Measurements from ENCODE around the gene DIO2. TPM values are rescaled to one million over a fixed set of nuclear protein-coding genes. Genes with fewer than 3 reads are reported as not detected.

The DIO2 gene
- total RNA-seq = not detected in 2 replicates

GRCh38 chr14:80211153-80212022 lies at the start of gene DIO2:
Gene DIO2, minus strand, starts transcription at chr14:80211504. Its CDS starts 32 bp downstream, at chr14:80211472.
- no peaks in the 10 kb centered on the region for H3K9me3 Mint-ChIP-seq
- intact Hi-C loops (cut with micrococcal nuclease) = loop anchor here (5.0 kb wide), 1 partner anchor 641 kb away; no protein-coding TSS in a partner anchor
- no peaks in the 10 kb centered on the region for H3K4me1 Mint-ChIP-seq (ENCODE audit: low read depth)
- no peak within 1 kb of the TSS for H3K27ac Mint-ChIP-seq
- H3K36me3 Mint-ChIP-seq (ENCODE audit: low read depth) = no peaks in the 10 kb centered on the region
- no peaks in the 10 kb centered on the region for H3K27me3 Mint-ChIP-seq (ENCODE audit: low read depth)
- no peak for DNase-seq (ENCODE audit: low spot score)
- H3K4me3 Mint-ChIP-seq (ENCODE audit: low read depth) = no peak within 1 kb of the TSS

GRCh38 chr14:80260645-80261044 lies 49.3 kb upstream of the DIO2 start:
- Mint-ChIP-seq H3K27ac (no peak overlapping the region), H3K4me3 (ENCODE audit: low read depth) (no peak overlapping the region), H3K9me3 (peaks cover 10% of the 10 kb centered on the region), H3K4me1 (ENCODE audit: low read depth) (no peaks in the 10 kb centered on the region), H3K36me3 (ENCODE audit: low read depth) (no peaks in the 10 kb centered on the region), H3K27me3 (ENCODE audit: low read depth) (no peaks in the 10 kb centered on the region)
- intact Hi-C loops (cut with micrococcal nuclease) = no loop called here
- DNase-seq (ENCODE audit: low spot score) = no peak

- no peaks in the 10 kb centered on the region for H3K4me1 Mint-ChIP-seq (ENCODE audit: low read depth)
- H3K4me3 Mint-ChIP-seq (ENCODE audit: low read depth) = no peak overlapping the region
- peaks cover 48% of the 10 kb centered on the region for H3K9me3 Mint-ChIP-seq
- intact Hi-C loops (cut with micrococcal nuclease) = no loop called here
- no peak overlapping the region for H3K27ac Mint-ChIP-seq
- no peaks in the 10 kb centered on the region for H3K36me3 Mint-ChIP-seq (ENCODE audit: low read depth)
- no peaks in the 10 kb centered on the region for H3K27me3 Mint-ChIP-seq (ENCODE audit: low read depth)
- DNase-seq (ENCODE audit: low spot score) = no peak
These were observed 28.3 kb upstream of the DIO2 start for GRCh38 chr14:80239631-80240030.

GRCh38 chr14:80237143-80237542 lies 25.8 kb upstream of the DIO2 start:
- intact Hi-C loops (cut with micrococcal nuclease) = no loop called here
- Mint-ChIP-seq H3K4me1 (ENCODE audit: low read depth) (no peaks in the 10 kb centered on the region), H3K27me3 (ENCODE audit: low read depth) (no peaks in the 10 kb centered on the region), H3K9me3 (peaks cover 47% of the 10 kb centered on the region), H3K36me3 (ENCODE audit: low read depth) (no peaks in the 10 kb centered on the region), H3K27ac (no peak overlapping the region), H3K4me3 (ENCODE audit: low read depth) (no peak overlapping the region)
- no peak for DNase-seq (ENCODE audit: low spot score)

GRCh38 chr14:80233470-80234089 lies 22.3 kb upstream of the DIO2 start:
- no peak for DNase-seq (ENCODE audit: low spot score)
- Mint-ChIP-seq H3K9me3 (peaks cover 40% of the 10 kb centered on the region), H3K36me3 (ENCODE audit: low read depth) (no peaks in the 10 kb centered on the region), H3K4me1 (ENCODE audit: low read depth) (no peaks in the 10 kb centered on the region), H3K27me3 (ENCODE audit: low read depth) (no peaks in the 10 kb centered on the region), H3K27ac (no peak overlapping the region), H3K4me3 (ENCODE audit: low read depth) (no peak overlapping the region)
- intact Hi-C loops (cut with micrococcal nuclease) = no loop called here

- Mint-ChIP-seq H3K27me3 (ENCODE audit: low read depth) (no peaks in the 10 kb centered on the region), H3K27ac (no peak overlapping the region), H3K4me1 (ENCODE audit: low read depth) (no peaks in the 10 kb centered on the region), H3K36me3 (ENCODE audit: low read depth) (no peaks in the 10 kb centered on the region), H3K4me3 (ENCODE audit: low read depth) (no peak overlapping the region), H3K9me3 (peaks cover 30% of the 10 kb centered on the region)
- no peak for DNase-seq (ENCODE audit: low spot score)
- intact Hi-C loops (cut with micrococcal nuclease) = no loop called here
These were observed 20.4 kb upstream of the DIO2 start for GRCh38 chr14:80231702-80232101.

- DNase-seq (ENCODE audit: low spot score) = no peak
- Mint-ChIP-seq H3K27ac (no peak overlapping the region), H3K9me3 (peaks cover 7% of the 10 kb centered on the region), H3K4me3 (ENCODE audit: low read depth) (no peak overlapping the region), H3K27me3 (ENCODE audit: low read depth) (no peaks in the 10 kb centered on the region), H3K4me1 (ENCODE audit: low read depth) (no peaks in the 10 kb centered on the region), H3K36me3 (ENCODE audit: low read depth) (no peaks in the 10 kb centered on the region)
- intact Hi-C loops (cut with micrococcal nuclease) = no loop called here
These were observed 12.6 kb upstream of the DIO2 start for GRCh38 chr14:80223696-80224465.

GRCh38 chr14:80216818-80217217 lies 5.5 kb upstream of the DIO2 start:
- H3K4me3 Mint-ChIP-seq (ENCODE audit: low read depth) = no peak overlapping the region
- H3K9me3 Mint-ChIP-seq = no peaks in the 10 kb centered on the region
- no peaks in the 10 kb centered on the region for H3K4me1 Mint-ChIP-seq (ENCODE audit: low read depth)
- H3K27me3 Mint-ChIP-seq (ENCODE audit: low read depth) = no peaks in the 10 kb centered on the region
- H3K27ac Mint-ChIP-seq = no peak overlapping the region
- DNase-seq (ENCODE audit: low spot score) = no peak
- intact Hi-C loops (cut with micrococcal nuclease) = no loop called here
- no peaks in the 10 kb centered on the region for H3K36me3 Mint-ChIP-seq (ENCODE audit: low read depth)

- Mint-ChIP-seq H3K27ac (no peak overlapping the region), H3K9me3 (no peaks in the 10 kb centered on the region), H3K27me3 (ENCODE audit: low read depth) (no peaks in the 10 kb centered on the region), H3K4me1 (ENCODE audit: low read depth) (no peaks in the 10 kb centered on the region), H3K36me3 (ENCODE audit: low read depth) (no peaks in the 10 kb centered on the region), H3K4me3 (ENCODE audit: low read depth) (no peak overlapping the region)
- DNase-seq (ENCODE audit: low spot score) = no peak
- intact Hi-C loops (cut with micrococcal nuclease) = no loop called here
These were observed 4.7 kb upstream of the DIO2 start for GRCh38 chr14:80215756-80216581.

- no peak overlapping the region for H3K4me3 Mint-ChIP-seq (ENCODE audit: low read depth)
- no peaks in the 10 kb centered on the region for H3K27me3 Mint-ChIP-seq (ENCODE audit: low read depth)
- no peaks in the 10 kb centered on the region for H3K36me3 Mint-ChIP-seq (ENCODE audit: low read depth)
- DNase-seq (ENCODE audit: low spot score) = no peak
- H3K9me3 Mint-ChIP-seq = no peaks in the 10 kb centered on the region
- H3K27ac Mint-ChIP-seq = no peak overlapping the region
- intact Hi-C loops (cut with micrococcal nuclease) = no loop called here
- no peaks in the 10 kb centered on the region for H3K4me1 Mint-ChIP-seq (ENCODE audit: low read depth)
These were observed 3.8 kb upstream of the DIO2 start for GRCh38 chr14:80215081-80215480.

GRCh38 chr14:80213602-80214001 lies 2.3 kb upstream of the DIO2 start:
- no peaks in the 10 kb centered on the region for H3K4me1 Mint-ChIP-seq (ENCODE audit: low read depth)
- H3K9me3 Mint-ChIP-seq = no peaks in the 10 kb centered on the region
- H3K36me3 Mint-ChIP-seq (ENCODE audit: low read depth) = no peaks in the 10 kb centered on the region
- no peak for DNase-seq (ENCODE audit: low spot score)
- no peaks in the 10 kb centered on the region for H3K27me3 Mint-ChIP-seq (ENCODE audit: low read depth)
- intact Hi-C loops (cut with micrococcal nuclease) = loop anchor here (5.0 kb wide), 1 partner anchor 639 kb away; no protein-coding TSS in a partner anchor
- no peak overlapping the region for H3K4me3 Mint-ChIP-seq (ENCODE audit: low read depth)
- H3K27ac Mint-ChIP-seq = no peak overlapping the region

GRCh38 chr14:80212023-80212397 lies 706 bp upstream of the DIO2 start:
- no peak for DNase-seq (ENCODE audit: low spot score)
- Mint-ChIP-seq H3K27me3 (ENCODE audit: low read depth) (no peaks in the 10 kb centered on the region), H3K4me3 (ENCODE audit: low read depth) (no peak overlapping the region), H3K27ac (no peak overlapping the region), H3K36me3 (ENCODE audit: low read depth) (no peaks in the 10 kb centered on the region), H3K9me3 (no peaks in the 10 kb centered on the region), H3K4me1 (ENCODE audit: low read depth) (no peaks in the 10 kb centered on the region)
- intact Hi-C loops (cut with micrococcal nuclease) = loop anchor here (5.0 kb wide), 1 partner anchor 640 kb away; no protein-coding TSS in a partner anchor
